SK-N-SH (cell line): ENCODE measurements around the gene KRTAP10-1. TPM values are rescaled to one million over a fixed set of nuclear protein-coding genes. Genes with fewer than 3 reads are reported as not detected.

Experiments used
- CTCF ChIA-PET: fragments of 300-600, 350-600 bp; formaldehyde crosslinking; extraction: SDS; loops from one replicate; lab custom pipeline; 2021; lab: Yijun Ruan, JAX
- POLR2A ChIA-PET: fragments of 350-600 bp; sonication (Branson Sonifier 250); formaldehyde crosslinking; extraction: SDS; loops from one replicate; lab custom pipeline; 2020; ENCODE audit warnings: antibody characterized with exemption, inconsistent platforms; lab: Yijun Ruan, JAX
- DNase-seq: peaks from one replicate; pipeline ENCODE4 v3.0.0; 2012
- H2AFZ ChIP-seq: fragments of 200-600 bp; sonication (generic); 2 replicates; pipeline ENCODE4 v1.8.1; 2016; ENCODE audit warnings: antibody characterized with exemption, mild to moderate bottlenecking, low read depth
- H3F3A ChIP-seq: fragments of 200-600 bp; sonication (generic); replicated peaks from 2 replicates; pipeline ENCODE3; 2016; ENCODE audit warnings: antibody characterized with exemption, mild to moderate bottlenecking; ENCODE audit not compliant: insufficient read depth
- H3K27ac ChIP-seq, 2 experiments: fragments of 200-500 bp in 1 of 2; fragments of 200-600 bp in 1 of 2; sonication (Bioruptor generic) in 1 of 2; sonication (generic), shearing (Covaris generic) in 1 of 2; 2 replicates each; pipeline versions ENCODE4 v1.5.1 to v1.6.1; 2014 to 2016; ENCODE audit warnings: low read depth in 2 of 2, inconsistent platforms in 1 of 2, low read length in 1 of 2, mild to moderate bottlenecking in 1 of 2, mixed read lengths in 1 of 2
- H3K27me3 ChIP-seq: fragments of 200-600 bp; sonication (generic), shearing (Covaris generic); 2 replicates; pipeline ENCODE4 v1.6.1; 2016; ENCODE audit warnings: mixed run types; ENCODE audit not compliant: insufficient read depth
- H3K36me3 ChIP-seq, 2 experiments: fragments of 200-500 bp in 1 of 2; fragments of 200-600 bp in 1 of 2; sonication (Bioruptor generic) in 1 of 2; sonication (generic) in 1 of 2; replicated peaks in 1 of 2; 2 replicates each; pipeline versions ENCODE3 to v1.5.1; 2014 to 2016; ENCODE audit warnings: low read length in 1 of 2, mild to moderate bottlenecking in 1 of 2; ENCODE audit not compliant: insufficient read depth in 2 of 2, control insufficient read depth in 1 of 2
- H3K4me1 ChIP-seq, 2 experiments: fragments of 200-500 bp in 1 of 2; fragments of 200-600 bp in 1 of 2; sonication (Bioruptor generic) in 1 of 2; sonication (generic), shearing (Covaris generic) in 1 of 2; 2 replicates each; pipeline versions ENCODE4 v1.5.1 to v1.6.1; 2014 to 2016; ENCODE audit warnings: low read depth in 1 of 2, low read length in 1 of 2, mixed run types in 1 of 2; ENCODE audit not compliant: insufficient read depth in 2 of 2, control insufficient read depth in 1 of 2
- H3K4me2 ChIP-seq: fragments of 200-600 bp; sonication (generic), shearing (Covaris generic); 2 replicates; pipeline ENCODE4 v1.6.1; 2017; ENCODE audit warnings: mixed run types
- H3K4me3 ChIP-seq, 2 experiments: fragments of 200-500 bp in 1 of 2; fragments of 200-600 bp in 1 of 2; sonication (Bioruptor generic) in 1 of 2; sonication (generic), shearing (Covaris generic) in 1 of 2; 2 replicates each; pipeline versions ENCODE4 v1.5.1 to v1.8.1; 2014 to 2016; ENCODE audit warnings: low read depth in 2 of 2, inconsistent platforms in 1 of 2, low read length in 1 of 2, mild to moderate bottlenecking in 1 of 2, mixed read lengths in 1 of 2, moderate library complexity in 1 of 2
- H3K79me2 ChIP-seq: fragments of 200-600 bp; sonication (generic); 2 replicates; pipeline ENCODE4 v1.8.1; 2017; ENCODE audit warnings: mild to moderate bottlenecking; ENCODE audit not compliant: insufficient read depth
- H3K9ac ChIP-seq: fragments of 200-600 bp; sonication (generic); 2 replicates; pipeline ENCODE4 v1.6.1; 2017; ENCODE audit warnings: mixed run types
- H3K9me2 ChIP-seq: fragments of 200-600 bp; sonication (generic); 2 replicates; pipeline ENCODE4 v1.6.1; 2017; ENCODE audit warnings: mixed run types
- H3K9me3 ChIP-seq: fragments of 200-600 bp; sonication (generic); 2 replicates; pipeline ENCODE4 v1.6.1; 2017; ENCODE audit warnings: mixed run types, mild to moderate bottlenecking, moderate library complexity
- H4K20me1 ChIP-seq: fragments of 200-600 bp; sonication (generic); 2 replicates; pipeline ENCODE4 v1.6.1; 2017; ENCODE audit warnings: mild to moderate bottlenecking, mixed run types; ENCODE audit not compliant: insufficient read depth
- EP300 ChIP-seq, 2 experiments: IDR thresholded peaks; 2 replicates each; pipeline versions ENCODE4 v1.4.0 to v1.6.1; 2012; ENCODE audit warnings: borderline replicate concordance in 1 of 2, low read depth in 1 of 2, low read length in 1 of 2
- GABPA ChIP-seq: IDR thresholded peaks from 2 replicates; pipeline ENCODE4 v1.4.0; 2012; ENCODE audit warnings: low read depth, mild to moderate bottlenecking
- JUND ChIP-seq: IDR thresholded peaks from 2 replicates; pipeline ENCODE4 v1.4.0; 2012
- MEF2A ChIP-seq: IDR thresholded peaks from 2 replicates; pipeline ENCODE4 v1.4.0; 2012; ENCODE audit warnings: low read depth, borderline replicate concordance
- NRF1 ChIP-seq: IDR thresholded peaks from 2 replicates; pipeline ENCODE4 v1.6.1; 2012; ENCODE audit warnings: low read depth, mild to moderate bottlenecking, low read length
- RCOR1 ChIP-seq: fragments of 150-350 bp; IDR thresholded peaks from 2 replicates; pipeline ENCODE4 v1.6.1; 2017; ENCODE audit warnings: antibody characterized with exemption, low read length
- SIN3A ChIP-seq: IDR thresholded peaks from 2 replicates; pipeline ENCODE4 v1.6.1; 2012; ENCODE audit warnings: low read depth, mild to moderate bottlenecking, low read length, moderate library complexity, borderline replicate concordance
- YY1 ChIP-seq: IDR thresholded peaks from 2 replicates; pipeline ENCODE4 v1.4.0; 2012; ENCODE audit warnings: low read depth, mild to moderate bottlenecking
- WGBS: methylation state at CpG from one replicate; pipeline ENCODE4 v1.1.6; 2017; ENCODE audit warnings: low lambda C conversion rate; 5-methylcytosine and 5-hydroxymethylcytosine counted together
- polyA plus RNA-seq, 3 experiments: library from polyadenylated mRNA; depleted of rRNA; stranded (reverse); fragments of >200 nt; gene quantifications; 2 replicates each; pipeline ENCODE4 v1.2.3, GENCODE V29; 2012
- TF ChIP-seq, protein P1 (sequence below): IDR thresholded peaks from 2 replicates; pipeline ENCODE4 v1.6.1; 2012; ENCODE audit warnings: mild to moderate bottlenecking, low read depth, low read length, moderate library complexity
- TF ChIP-seq, protein P2 (sequence below): IDR thresholded peaks from 2 replicates; pipeline ENCODE4 v1.4.0; 2012; ENCODE audit warnings: low read depth, borderline replicate concordance
- TF ChIP-seq, protein P3 (sequence below): IDR thresholded peaks from 2 replicates; pipeline ENCODE4 v1.4.0; 2012; ENCODE audit warnings: low read depth, borderline replicate concordance
- TF ChIP-seq, protein P4 (sequence below): fragments of 200-600 bp; sonication (generic); IDR thresholded peaks from 2 replicates; pipeline ENCODE4 v1.6.1; 2017; ENCODE audit warnings: antibody characterized with exemption, mild to moderate bottlenecking, moderate library complexity
- TF ChIP-seq, protein P5 (sequence below): fragments of 150-350 bp; IDR thresholded peaks from 2 replicates; pipeline ENCODE4 v1.6.1; 2017; ENCODE audit warnings: antibody characterized with exemption, low read length, low read depth, borderline replicate concordance
- TF ChIP-seq, protein P6 (sequence below): fragments of 150-350 bp; IDR thresholded peaks from 2 replicates; pipeline ENCODE4 v1.6.1; 2016; ENCODE audit warnings: mild to moderate bottlenecking, low read depth, low read length

Gene KRTAP10-1
- polyA plus RNA-seq, 1 of the 3 experiments (the other 2 are of a cell fraction): not detected

DNA sequence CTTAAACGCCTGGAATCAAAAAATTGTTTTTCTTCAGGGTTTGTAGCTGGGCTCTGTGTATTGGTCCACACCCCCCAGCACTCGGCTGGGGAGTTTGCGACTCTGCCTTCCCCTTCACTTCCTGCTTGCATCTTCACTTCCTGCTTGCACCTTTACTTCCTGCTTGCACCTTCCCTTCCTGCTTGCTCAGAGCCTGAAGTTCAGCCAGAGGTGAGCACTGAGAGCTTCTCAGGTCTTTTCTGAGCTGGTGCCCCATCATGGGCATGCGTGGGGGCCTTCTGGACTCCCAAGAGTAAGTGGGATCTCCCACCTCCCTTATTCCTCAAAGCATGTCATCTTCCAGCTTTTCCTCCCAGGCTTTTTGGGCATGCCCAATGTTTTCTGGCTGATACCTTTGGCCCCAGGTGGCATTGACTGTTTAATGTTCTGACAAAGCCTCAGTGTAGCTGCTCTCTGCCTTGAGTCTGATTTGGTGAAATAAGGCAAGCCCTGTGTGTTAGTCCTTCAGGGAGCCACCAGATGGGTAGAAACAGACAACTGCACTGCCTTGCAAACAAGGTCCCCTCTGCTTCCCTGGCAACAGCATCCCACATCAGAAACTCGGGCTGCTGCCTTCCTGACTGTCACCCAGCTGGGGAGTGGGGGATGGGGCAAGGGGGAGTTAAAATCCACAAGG, 7.8 kb upstream of the KRTAP10-1 start:
- TF ChIP-seq GABPA (no peak), JUND (no peak), YY1 (no peak), MEF2A (no peak), RCOR1 (no peak), SIN3A (no peak)
- TF ChIP-seq, protein P1, sequence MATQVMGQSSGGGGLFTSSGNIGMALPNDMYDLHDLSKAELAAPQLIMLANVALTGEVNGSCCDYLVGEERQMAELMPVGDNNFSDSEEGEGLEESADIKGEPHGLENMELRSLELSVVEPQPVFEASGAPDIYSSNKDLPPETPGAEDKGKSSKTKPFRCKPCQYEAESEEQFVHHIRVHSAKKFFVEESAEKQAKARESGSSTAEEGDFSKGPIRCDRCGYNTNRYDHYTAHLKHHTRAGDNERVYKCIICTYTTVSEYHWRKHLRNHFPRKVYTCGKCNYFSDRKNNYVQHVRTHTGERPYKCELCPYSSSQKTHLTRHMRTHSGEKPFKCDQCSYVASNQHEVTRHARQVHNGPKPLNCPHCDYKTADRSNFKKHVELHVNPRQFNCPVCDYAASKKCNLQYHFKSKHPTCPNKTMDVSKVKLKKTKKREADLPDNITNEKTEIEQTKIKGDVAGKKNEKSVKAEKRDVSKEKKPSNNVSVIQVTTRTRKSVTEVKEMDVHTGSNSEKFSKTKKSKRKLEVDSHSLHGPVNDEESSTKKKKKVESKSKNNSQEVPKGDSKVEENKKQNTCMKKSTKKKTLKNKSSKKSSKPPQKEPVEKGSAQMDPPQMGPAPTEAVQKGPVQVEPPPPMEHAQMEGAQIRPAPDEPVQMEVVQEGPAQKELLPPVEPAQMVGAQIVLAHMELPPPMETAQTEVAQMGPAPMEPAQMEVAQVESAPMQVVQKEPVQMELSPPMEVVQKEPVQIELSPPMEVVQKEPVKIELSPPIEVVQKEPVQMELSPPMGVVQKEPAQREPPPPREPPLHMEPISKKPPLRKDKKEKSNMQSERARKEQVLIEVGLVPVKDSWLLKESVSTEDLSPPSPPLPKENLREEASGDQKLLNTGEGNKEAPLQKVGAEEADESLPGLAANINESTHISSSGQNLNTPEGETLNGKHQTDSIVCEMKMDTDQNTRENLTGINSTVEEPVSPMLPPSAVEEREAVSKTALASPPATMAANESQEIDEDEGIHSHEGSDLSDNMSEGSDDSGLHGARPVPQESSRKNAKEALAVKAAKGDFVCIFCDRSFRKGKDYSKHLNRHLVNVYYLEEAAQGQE: no peak
- TF ChIP-seq, protein P2, sequence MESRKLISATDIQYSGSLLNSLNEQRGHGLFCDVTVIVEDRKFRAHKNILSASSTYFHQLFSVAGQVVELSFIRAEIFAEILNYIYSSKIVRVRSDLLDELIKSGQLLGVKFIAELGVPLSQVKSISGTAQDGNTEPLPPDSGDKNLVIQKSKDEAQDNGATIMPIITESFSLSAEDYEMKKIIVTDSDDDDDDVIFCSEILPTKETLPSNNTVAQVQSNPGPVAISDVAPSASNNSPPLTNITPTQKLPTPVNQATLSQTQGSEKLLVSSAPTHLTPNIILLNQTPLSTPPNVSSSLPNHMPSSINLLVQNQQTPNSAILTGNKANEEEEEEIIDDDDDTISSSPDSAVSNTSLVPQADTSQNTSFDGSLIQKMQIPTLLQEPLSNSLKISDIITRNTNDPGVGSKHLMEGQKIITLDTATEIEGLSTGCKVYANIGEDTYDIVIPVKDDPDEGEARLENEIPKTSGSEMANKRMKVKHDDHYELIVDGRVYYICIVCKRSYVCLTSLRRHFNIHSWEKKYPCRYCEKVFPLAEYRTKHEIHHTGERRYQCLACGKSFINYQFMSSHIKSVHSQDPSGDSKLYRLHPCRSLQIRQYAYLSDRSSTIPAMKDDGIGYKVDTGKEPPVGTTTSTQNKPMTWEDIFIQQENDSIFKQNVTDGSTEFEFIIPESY: no peak
- TF ChIP-seq, protein P3, sequence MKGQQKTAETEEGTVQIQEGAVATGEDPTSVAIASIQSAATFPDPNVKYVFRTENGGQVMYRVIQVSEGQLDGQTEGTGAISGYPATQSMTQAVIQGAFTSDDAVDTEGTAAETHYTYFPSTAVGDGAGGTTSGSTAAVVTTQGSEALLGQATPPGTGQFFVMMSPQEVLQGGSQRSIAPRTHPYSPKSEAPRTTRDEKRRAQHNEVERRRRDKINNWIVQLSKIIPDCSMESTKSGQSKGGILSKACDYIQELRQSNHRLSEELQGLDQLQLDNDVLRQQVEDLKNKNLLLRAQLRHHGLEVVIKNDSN: no peak
- no peak for DNase-seq
- Histone ChIP-seq H3K9ac (no peak overlapping the region), H4K20me1 (no peaks in the 10 kb centered on the region), H3K9me2 (no peaks in the 10 kb centered on the region), H3K27ac (no peak overlapping the region), H2AFZ (no peak overlapping the region), H3K4me1 (no peaks in the 10 kb centered on the region), H3F3A (no peaks in the 10 kb centered on the region), H3K27me3 (peaks cover 13% of the 10 kb centered on the region), H3K79me2 (no peaks in the 10 kb centered on the region), H3K4me2 (no peak overlapping the region), H3K9me3 (no peaks in the 10 kb centered on the region), H3K4me3 (no peak overlapping the region), H3K36me3 (no peaks in the 10 kb centered on the region)
- ChIA-PET CTCF (interaction anchor here (1.0 kb wide), 1 partner anchor 30 kb away, joined by 3 read pairs; no protein-coding TSS in a partner anchor), POLR2A (no interaction called here)
- 13% methylated on average over 4 of the region's 5 CpGs for WGBS

DNA sequence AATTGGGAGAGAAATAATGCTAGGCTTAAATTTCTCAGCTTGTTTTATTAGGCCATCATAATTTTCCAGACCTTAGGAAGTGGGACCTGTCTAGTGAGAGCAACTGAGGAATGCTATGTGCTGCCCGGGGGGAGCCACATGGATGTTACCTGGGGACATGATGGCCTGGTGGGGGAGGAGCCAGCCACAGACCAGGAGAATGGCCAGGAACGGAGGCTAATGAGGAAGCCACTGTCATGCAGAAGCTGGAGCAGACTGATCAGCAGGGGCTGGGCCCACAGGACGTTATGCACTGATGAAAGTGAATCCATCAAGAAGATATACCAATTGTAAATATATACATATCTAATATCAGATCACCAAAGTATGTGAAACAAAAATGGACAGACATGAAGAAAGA, 4.6 kb upstream of the KRTAP10-1 start:
- H4K20me1 ChIP-seq: no peaks in the 10 kb centered on the region
- no peak for DNase-seq
- POLR2A ChIA-PET: interaction anchor here (0.7 kb wide), 1 partner anchor 9 kb away, joined by 5 read pairs; no protein-coding TSS in a partner anchor
- CTCF ChIA-PET: no interaction called here
- no peaks in the 10 kb centered on the region for H3K9me3 ChIP-seq
- peaks cover 19% of the 10 kb centered on the region; the same call in 1 of the 2 replicates for H3K27me3 ChIP-seq
- H3K4me3 ChIP-seq: no peak overlapping the region
- H2AFZ ChIP-seq: no peak overlapping the region
- H3K9me2 ChIP-seq: no peaks in the 10 kb centered on the region
- no peak overlapping the region for H3K27ac ChIP-seq
- H3F3A ChIP-seq: no peaks in the 10 kb centered on the region
- H3K79me2 ChIP-seq: no peaks in the 10 kb centered on the region
- H3K9ac ChIP-seq: no peak overlapping the region
- no peak overlapping the region for H3K4me2 ChIP-seq
- 0% methylated on average over 3 of the region's 3 CpGs for WGBS
- no peaks in the 10 kb centered on the region for H3K36me3 ChIP-seq
- no peaks in the 10 kb centered on the region for H3K4me1 ChIP-seq
- TF ChIP-seq, protein P4, sequence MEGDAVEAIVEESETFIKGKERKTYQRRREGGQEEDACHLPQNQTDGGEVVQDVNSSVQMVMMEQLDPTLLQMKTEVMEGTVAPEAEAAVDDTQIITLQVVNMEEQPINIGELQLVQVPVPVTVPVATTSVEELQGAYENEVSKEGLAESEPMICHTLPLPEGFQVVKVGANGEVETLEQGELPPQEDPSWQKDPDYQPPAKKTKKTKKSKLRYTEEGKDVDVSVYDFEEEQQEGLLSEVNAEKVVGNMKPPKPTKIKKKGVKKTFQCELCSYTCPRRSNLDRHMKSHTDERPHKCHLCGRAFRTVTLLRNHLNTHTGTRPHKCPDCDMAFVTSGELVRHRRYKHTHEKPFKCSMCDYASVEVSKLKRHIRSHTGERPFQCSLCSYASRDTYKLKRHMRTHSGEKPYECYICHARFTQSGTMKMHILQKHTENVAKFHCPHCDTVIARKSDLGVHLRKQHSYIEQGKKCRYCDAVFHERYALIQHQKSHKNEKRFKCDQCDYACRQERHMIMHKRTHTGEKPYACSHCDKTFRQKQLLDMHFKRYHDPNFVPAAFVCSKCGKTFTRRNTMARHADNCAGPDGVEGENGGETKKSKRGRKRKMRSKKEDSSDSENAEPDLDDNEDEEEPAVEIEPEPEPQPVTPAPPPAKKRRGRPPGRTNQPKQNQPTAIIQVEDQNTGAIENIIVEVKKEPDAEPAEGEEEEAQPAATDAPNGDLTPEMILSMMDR: no peak
- TF ChIP-seq EP300 (IDR thresholded peaks at IDR 0.05; ENCODE audit: borderline replicate concordance in 1 of 2, low read depth in 1 of 2, low read length in 1 of 2) (no peak), NRF1 (no peak)
- TF ChIP-seq, protein P5, sequence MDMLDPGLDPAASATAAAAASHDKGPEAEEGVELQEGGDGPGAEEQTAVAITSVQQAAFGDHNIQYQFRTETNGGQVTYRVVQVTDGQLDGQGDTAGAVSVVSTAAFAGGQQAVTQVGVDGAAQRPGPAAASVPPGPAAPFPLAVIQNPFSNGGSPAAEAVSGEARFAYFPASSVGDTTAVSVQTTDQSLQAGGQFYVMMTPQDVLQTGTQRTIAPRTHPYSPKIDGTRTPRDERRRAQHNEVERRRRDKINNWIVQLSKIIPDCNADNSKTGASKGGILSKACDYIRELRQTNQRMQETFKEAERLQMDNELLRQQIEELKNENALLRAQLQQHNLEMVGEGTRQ: no peak
- TF ChIP-seq, protein P3: no peak
- TF ChIP-seq, protein P6, sequence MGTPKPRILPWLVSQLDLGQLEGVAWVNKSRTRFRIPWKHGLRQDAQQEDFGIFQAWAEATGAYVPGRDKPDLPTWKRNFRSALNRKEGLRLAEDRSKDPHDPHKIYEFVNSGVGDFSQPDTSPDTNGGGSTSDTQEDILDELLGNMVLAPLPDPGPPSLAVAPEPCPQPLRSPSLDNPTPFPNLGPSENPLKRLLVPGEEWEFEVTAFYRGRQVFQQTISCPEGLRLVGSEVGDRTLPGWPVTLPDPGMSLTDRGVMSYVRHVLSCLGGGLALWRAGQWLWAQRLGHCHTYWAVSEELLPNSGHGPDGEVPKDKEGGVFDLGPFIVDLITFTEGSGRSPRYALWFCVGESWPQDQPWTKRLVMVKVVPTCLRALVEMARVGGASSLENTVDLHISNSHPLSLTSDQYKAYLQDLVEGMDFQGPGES: no peak
